ENCODE measurements around the gene SLFN5.
"Not testable (repeated sequence)": the region's sequence is repeated elsewhere in the genome, so short reads cannot be mapped to it uniquely, and the experiment has no call there.

The SLFN5 gene

GRCh38 chr17:35227546-35227945, 15.3 kb upstream of the SLFN5 start:
- H3K4me3 ChIP-seq (ENCODE audit: low read length), result no peak overlapping the region
- H3K36me3 ChIP-seq (ENCODE audit: control insufficient read depth, insufficient read depth, low read length), result no peaks in the 10 kb centered on the region
- H3K27ac ChIP-seq (ENCODE audit: low read depth, low read length), result no peak overlapping the region
- H3K4me1 ChIP-seq (ENCODE audit: control insufficient read depth, insufficient read depth, low read length), result no peaks in the 10 kb centered on the region
- H3K9ac ChIP-seq (ENCODE audit: low read length), result no peak overlapping the region
- H3K27me3 ChIP-seq (ENCODE audit: control insufficient read depth, insufficient read depth, low read length), result no peaks in the 10 kb centered on the region

DNA sequence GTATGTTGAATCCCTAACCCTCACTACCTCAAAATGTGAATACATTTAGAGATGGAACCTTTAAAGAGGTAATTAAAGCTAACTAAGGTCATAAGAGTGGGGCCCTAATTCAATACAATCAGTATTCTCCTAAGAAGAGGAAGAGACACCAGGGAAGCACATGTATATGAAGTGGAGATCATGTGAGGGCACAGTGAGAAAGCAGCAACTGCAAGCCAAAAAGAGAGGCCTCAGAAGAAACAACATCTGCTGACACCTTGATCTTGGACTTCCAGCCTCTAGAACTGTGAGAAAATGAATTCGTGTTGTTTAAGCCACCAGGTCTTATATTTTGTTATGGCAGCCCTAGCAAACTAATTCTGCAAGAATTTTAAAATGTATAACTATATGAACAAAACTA, 13.2 kb upstream of the SLFN5 start:
- H3K36me3 ChIP-seq (ENCODE audit: control insufficient read depth, insufficient read depth, low read length), result no peaks in the 10 kb centered on the region
- H3K27ac ChIP-seq (ENCODE audit: low read depth, low read length), result no peak overlapping the region
- H3K4me3 ChIP-seq (ENCODE audit: low read length), result no peak overlapping the region
- H3K4me1 ChIP-seq (ENCODE audit: control insufficient read depth, insufficient read depth, low read length), result no peaks in the 10 kb centered on the region
- no peak overlapping the region for H3K9ac ChIP-seq (ENCODE audit: low read length)
- no peaks in the 10 kb centered on the region for H3K27me3 ChIP-seq (ENCODE audit: control insufficient read depth, insufficient read depth, low read length)

- not testable (repeated sequence) for H3K27me3 ChIP-seq (ENCODE audit: control insufficient read depth, insufficient read depth, low read length); H3K4me3 ChIP-seq (ENCODE audit: low read length); H3K27ac ChIP-seq (ENCODE audit: low read depth, low read length); H3K36me3 ChIP-seq (ENCODE audit: control insufficient read depth, insufficient read depth, low read length); H3K4me1 ChIP-seq (ENCODE audit: control insufficient read depth, insufficient read depth, low read length); H3K9ac ChIP-seq (ENCODE audit: low read length)
These were observed 8.6 kb upstream of the SLFN5 start for GRCh38 chr17:35234315-35234714.

DNA sequence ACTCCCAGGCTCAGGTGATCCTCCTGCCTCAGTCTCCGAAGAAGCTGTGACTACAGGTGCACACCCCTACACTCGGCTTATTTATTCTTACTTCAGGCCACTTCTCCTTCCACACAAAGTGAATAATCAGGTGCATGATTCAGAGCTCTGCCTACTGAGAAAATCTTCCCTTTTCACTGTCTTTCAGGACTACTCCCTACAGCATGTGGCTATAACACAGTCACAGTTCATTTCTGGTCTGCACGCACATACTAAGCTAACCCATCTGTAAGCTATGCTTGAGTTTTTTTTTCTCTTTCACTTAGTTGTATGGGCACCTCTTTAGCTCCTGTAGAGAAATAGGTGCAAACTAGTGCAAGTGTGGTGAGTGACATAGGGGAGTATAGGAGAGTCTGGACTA, 7.6 kb upstream of the SLFN5 start:
- Histone ChIP-seq H3K27ac (ENCODE audit: low read depth, low read length) (no peak overlapping the region), H3K27me3 (ENCODE audit: control insufficient read depth, insufficient read depth, low read length) (no peaks in the 10 kb centered on the region), H3K36me3 (ENCODE audit: control insufficient read depth, insufficient read depth, low read length) (no peaks in the 10 kb centered on the region), H3K9ac (ENCODE audit: low read length) (no peak overlapping the region), H3K4me1 (ENCODE audit: control insufficient read depth, insufficient read depth, low read length) (no peaks in the 10 kb centered on the region), H3K4me3 (ENCODE audit: low read length) (no peak overlapping the region)

DNA sequence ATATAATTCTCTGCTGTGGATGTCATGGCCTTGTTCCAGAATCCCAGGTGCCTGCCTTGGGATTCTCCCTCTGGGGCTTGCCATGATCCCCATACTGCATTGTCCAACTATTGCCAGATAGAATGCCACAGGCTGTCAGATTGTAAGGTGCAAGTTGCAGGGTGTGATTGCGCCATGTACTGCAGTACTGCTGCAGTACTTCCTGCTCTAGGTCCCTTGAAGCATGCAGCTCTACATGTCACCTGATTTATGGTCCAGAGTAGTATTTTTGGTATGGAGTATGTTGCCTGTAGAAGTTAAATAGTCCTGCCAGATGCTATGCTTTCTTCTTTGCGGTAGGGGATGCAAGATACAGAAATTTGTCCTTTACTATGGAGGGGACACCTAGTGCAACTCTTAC, 7.0 kb upstream of the SLFN5 start:
- H3K27me3 ChIP-seq (ENCODE audit: control insufficient read depth, insufficient read depth, low read length), result no peaks in the 10 kb centered on the region
- H3K4me1 ChIP-seq (ENCODE audit: control insufficient read depth, insufficient read depth, low read length), result no peaks in the 10 kb centered on the region
- no peak overlapping the region for H3K9ac ChIP-seq (ENCODE audit: low read length)
- H3K4me3 ChIP-seq (ENCODE audit: low read length), result no peak overlapping the region
- no peaks in the 10 kb centered on the region for H3K36me3 ChIP-seq (ENCODE audit: control insufficient read depth, insufficient read depth, low read length)
- H3K27ac ChIP-seq (ENCODE audit: low read depth, low read length), result no peak overlapping the region

- H3K4me3 ChIP-seq (ENCODE audit: low read length), result no peak overlapping the region
- H3K9ac ChIP-seq (ENCODE audit: low read length), result no peak overlapping the region
- no peaks in the 10 kb centered on the region for H3K36me3 ChIP-seq (ENCODE audit: control insufficient read depth, insufficient read depth, low read length)
- H3K27ac ChIP-seq (ENCODE audit: low read depth, low read length), result no peak overlapping the region
- H3K4me1 ChIP-seq (ENCODE audit: control insufficient read depth, insufficient read depth, low read length), result no peaks in the 10 kb centered on the region
- H3K27me3 ChIP-seq (ENCODE audit: control insufficient read depth, insufficient read depth, low read length), result no peaks in the 10 kb centered on the region
These were observed 6.1 kb upstream of the SLFN5 start for GRCh38 chr17:35236821-35237220.

GRCh38 chr17:35238821-35239220, 4.1 kb upstream of the SLFN5 start:
- H3K4me3 ChIP-seq (ENCODE audit: low read length), result no peak overlapping the region
- H3K27ac ChIP-seq (ENCODE audit: low read depth, low read length), result no peak overlapping the region
- H3K36me3 ChIP-seq (ENCODE audit: control insufficient read depth, insufficient read depth, low read length), result no peaks in the 10 kb centered on the region
- no peaks in the 10 kb centered on the region for H3K27me3 ChIP-seq (ENCODE audit: control insufficient read depth, insufficient read depth, low read length)
- no peak overlapping the region for H3K9ac ChIP-seq (ENCODE audit: low read length)
- no peaks in the 10 kb centered on the region for H3K4me1 ChIP-seq (ENCODE audit: control insufficient read depth, insufficient read depth, low read length)

DNA sequence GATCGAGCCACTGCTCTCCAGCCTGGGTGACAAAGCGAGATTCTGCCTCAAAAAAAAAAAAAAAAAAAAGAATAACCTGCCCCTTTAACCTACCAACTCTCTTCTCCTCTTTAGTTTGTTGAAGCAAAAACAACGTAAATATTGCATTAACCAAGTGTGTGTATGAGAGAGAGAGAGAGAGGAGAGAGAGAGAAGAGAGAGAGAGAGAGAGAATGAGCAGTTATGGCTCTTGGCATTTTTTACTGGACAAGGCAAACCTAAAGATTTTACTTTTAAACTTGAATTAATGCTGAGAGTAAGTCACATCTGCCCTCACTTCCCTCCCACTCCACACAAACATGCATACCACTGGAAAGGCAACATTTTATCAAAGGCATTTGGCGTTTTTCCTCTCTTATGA, 3.0 kb upstream of the SLFN5 start:
- Histone ChIP-seq H3K36me3 (ENCODE audit: control insufficient read depth, insufficient read depth, low read length) (no peaks in the 10 kb centered on the region), H3K27me3 (ENCODE audit: control insufficient read depth, insufficient read depth, low read length) (no peaks in the 10 kb centered on the region), H3K4me1 (ENCODE audit: control insufficient read depth, insufficient read depth, low read length) (peaks cover 2% of the 10 kb centered on the region), H3K9ac (ENCODE audit: low read length) (no peak overlapping the region), H3K4me3 (ENCODE audit: low read length) (no peak overlapping the region), H3K27ac (ENCODE audit: low read depth, low read length) (no peak overlapping the region)

- peaks cover 2% of the 10 kb centered on the region for H3K4me1 ChIP-seq (ENCODE audit: control insufficient read depth, insufficient read depth, low read length)
- H3K36me3 ChIP-seq (ENCODE audit: control insufficient read depth, insufficient read depth, low read length), result no peaks in the 10 kb centered on the region
- no peaks in the 10 kb centered on the region for H3K27me3 ChIP-seq (ENCODE audit: control insufficient read depth, insufficient read depth, low read length)
- H3K27ac ChIP-seq (ENCODE audit: low read depth, low read length), result no peak overlapping the region
- H3K4me3 ChIP-seq (ENCODE audit: low read length), result no peak overlapping the region
- no peak overlapping the region for H3K9ac ChIP-seq (ENCODE audit: low read length)
These were observed 2.0 kb upstream of the SLFN5 start for GRCh38 chr17:35240861-35241260.

DNA sequence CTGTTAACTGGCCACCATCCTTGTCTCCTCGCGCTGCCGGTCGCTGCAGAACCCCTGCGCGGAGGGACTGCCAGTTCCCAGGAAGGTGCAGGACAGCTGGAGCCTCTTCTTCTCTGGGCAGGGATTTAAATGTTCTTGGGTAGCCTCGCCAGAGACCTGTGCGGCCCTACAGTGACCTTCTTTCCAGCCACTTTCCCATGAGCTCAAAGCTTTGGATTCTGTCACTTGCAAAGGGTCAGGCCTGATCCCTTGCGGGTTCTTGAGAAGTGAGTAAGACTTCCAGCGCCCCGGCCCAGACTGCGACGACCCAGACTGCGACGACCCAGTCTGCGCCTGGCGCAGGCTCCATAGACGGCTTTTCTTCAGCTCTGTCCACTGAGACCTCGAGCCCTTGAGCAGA, 1.4 kb upstream of the SLFN5 start:
- Histone ChIP-seq H3K4me1 (ENCODE audit: control insufficient read depth, insufficient read depth, low read length) (peaks cover 2% of the 10 kb centered on the region), H3K36me3 (ENCODE audit: control insufficient read depth, insufficient read depth, low read length) (no peaks in the 10 kb centered on the region), H3K4me3 (ENCODE audit: low read length) (peak overlapping the region; percentile 73), H3K27ac (ENCODE audit: low read depth, low read length) (no peak overlapping the region), H3K9ac (ENCODE audit: low read length) (peak overlapping the region; percentile 66), H3K27me3 (ENCODE audit: control insufficient read depth, insufficient read depth, low read length) (no peaks in the 10 kb centered on the region)

- Histone ChIP-seq H3K9ac (ENCODE audit: low read length) (peak overlapping the region; percentile 66), H3K27ac (ENCODE audit: low read depth, low read length) (peak overlapping the region; percentile 88), H3K36me3 (ENCODE audit: control insufficient read depth, insufficient read depth, low read length) (no peaks in the 10 kb centered on the region), H3K4me1 (ENCODE audit: control insufficient read depth, insufficient read depth, low read length) (peaks cover 2% of the 10 kb centered on the region), H3K4me3 (ENCODE audit: low read length) (peak overlapping the region; percentile 73), H3K27me3 (ENCODE audit: control insufficient read depth, insufficient read depth, low read length) (no peaks in the 10 kb centered on the region)
These were observed 591 bp upstream of the SLFN5 start for GRCh38 chr17:35242158-35242804.

GRCh38 chr17:35243561-35244340, 879 bp downstream of the SLFN5 start:
- peaks cover 4% of the 10 kb centered on the region for H3K36me3 ChIP-seq (ENCODE audit: control insufficient read depth, insufficient read depth, low read length)
- H3K4me3 ChIP-seq (ENCODE audit: low read length), result peak overlapping the region; percentile 73
- H3K27ac ChIP-seq (ENCODE audit: low read depth, low read length), result peak overlapping the region; percentile 88
- peaks cover 2% of the 10 kb centered on the region for H3K4me1 ChIP-seq (ENCODE audit: control insufficient read depth, insufficient read depth, low read length)
- H3K27me3 ChIP-seq (ENCODE audit: control insufficient read depth, insufficient read depth, low read length), result no peaks in the 10 kb centered on the region
- H3K9ac ChIP-seq (ENCODE audit: low read length), result peak overlapping the region; percentile 86
